GM23248 (cell line): Measurements from ENCODE around the gene PCDHA5.
"Not testable (repeated sequence)": the region's sequence is repeated elsewhere in the genome, so short reads cannot be mapped to it uniquely, and the experiment has no call there.

Experiments
- EZH2 ChIP-seq: fragments of 200-600 bp; sonication (generic); IDR thresholded peaks from 2 replicates; pipeline ENCODE4 v1.6.1; 2018; ENCODE audit warnings: antibody characterized with exemption, mild to moderate bottlenecking; ENCODE audit not compliant: insufficient read depth, poor library complexity, severe bottlenecking
- EZH2phosphoT487 ChIP-seq: fragments of 200-600 bp; sonication (generic); IDR thresholded peaks from 2 replicates; pipeline ENCODE4 v1.6.1; 2018; ENCODE audit warnings: antibody characterized with exemption, moderate library complexity, mild to moderate bottlenecking, low read depth; ENCODE audit not compliant: insufficient read depth

DNA sequence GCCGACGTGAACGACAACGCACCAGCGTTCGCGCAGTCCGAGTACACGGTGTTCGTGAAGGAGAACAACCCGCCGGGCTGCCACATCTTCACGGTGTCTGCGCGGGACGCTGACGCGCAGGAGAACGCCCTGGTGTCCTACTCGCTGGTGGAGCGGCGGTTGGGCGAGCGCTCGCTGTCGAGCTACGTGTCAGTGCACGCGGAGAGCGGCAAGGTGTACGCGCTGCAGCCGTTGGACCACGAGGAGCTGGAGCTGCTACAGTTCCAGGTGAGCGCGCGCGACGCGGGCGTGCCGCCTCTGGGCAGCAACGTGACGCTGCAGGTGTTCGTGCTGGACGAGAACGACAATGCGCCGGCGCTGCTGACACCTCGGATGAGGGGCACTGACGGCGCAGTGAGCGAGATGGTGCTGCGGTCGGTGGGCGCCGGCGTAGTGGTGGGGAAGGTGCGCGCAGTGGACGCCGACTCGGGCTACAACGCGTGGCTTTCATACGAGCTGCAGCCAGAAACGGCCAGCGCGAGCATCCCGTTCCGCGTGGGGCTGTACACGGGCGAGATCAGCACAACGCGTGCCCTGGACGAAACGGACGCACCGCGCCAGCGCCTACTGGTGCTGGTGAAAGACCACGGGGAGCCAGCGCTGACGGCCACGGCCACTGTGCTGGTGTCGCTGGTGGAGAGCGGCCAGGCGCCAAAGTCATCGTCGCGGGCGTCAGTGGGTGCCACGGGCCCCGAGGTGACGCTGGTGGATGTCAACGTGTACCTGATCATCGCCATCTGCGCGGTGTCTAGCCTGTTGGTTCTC is 28.6 kb downstream of the PCDHA5 start:
- TF ChIP-seq EZH2phosphoT487, EZH2: not testable (repeated sequence)
